ENCODE results near the gene ZNF576. TPM values are rescaled to one million over a fixed set of nuclear protein-coding genes. Genes with fewer than 3 reads are reported as not detected.

ZNF576 gene
- total and polyA plus RNA-seq, 2 donors (not counting 3 experiments of a cell fraction or from before 2014, with no cell fraction given): 19.5 to 27.7 TPM

DNA sequence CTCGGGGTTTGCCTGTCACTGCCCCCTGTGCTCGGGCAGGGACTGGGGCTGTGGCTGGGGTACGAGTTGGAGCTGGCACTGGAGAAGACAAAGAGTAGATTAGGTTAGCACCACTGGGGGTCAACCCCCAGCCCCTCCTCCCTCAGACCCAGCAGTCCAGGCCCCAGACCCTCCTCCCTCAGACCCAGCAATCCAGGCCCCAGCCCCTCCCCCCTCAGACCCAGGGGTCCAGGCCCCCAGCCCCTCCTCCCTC, 44.3 kb upstream of the ZNF576 start:
- Histone ChIP-seq H3K9me3 (replicated peaks; ENCODE audit: control insufficient read depth, insufficient read depth, low read length) (no peaks in the 10 kb centered on the region), H2AFZ (ENCODE audit: low read depth, low read length) (no peak overlapping the region), H3K27ac (ENCODE audit: insufficient read depth, low read depth, low read length) (no peak overlapping the region), H3K4me3 (replicated peaks in 1 of 3; ENCODE audit: insufficient read depth in 1 of 3, low read depth in 1 of 3, low read length in 3 of 3) (no peak overlapping the region), H3K79me2 (ENCODE audit: control insufficient read depth, insufficient read depth, low read length) (no peaks in the 10 kb centered on the region), H4K20me1 (replicated peaks; ENCODE audit: control insufficient read depth, extremely low read depth, insufficient read depth, low read length) (no peaks in the 10 kb centered on the region), H3K4me2 (ENCODE audit: insufficient read depth, low read length) (no peak overlapping the region), H3K4me1 (ENCODE audit: control insufficient read depth, extremely low read depth, insufficient read depth, low read length) (no peaks in the 10 kb centered on the region), H3K9me1 (replicated peaks; ENCODE audit: control insufficient read depth, extremely low read depth, insufficient read depth, low read length) (no peaks in the 10 kb centered on the region), H3K9ac (replicated peaks; ENCODE audit: extremely low read depth, insufficient read depth, low read length) (no peak overlapping the region), H3K27me3 (ENCODE audit: control insufficient read depth in 2 of 2, insufficient read depth in 2 of 2, low read length in 2 of 2) (no peaks in the 10 kb centered on the region), H3K36me3 (ENCODE audit: control insufficient read depth in 2 of 2, extremely low read depth in 1 of 2, insufficient read depth in 2 of 2, low read length in 2 of 2) (peaks cover 2 to 31% of the 10 kb centered on the region in 2 experiments)
- CTCF ChIA-PET: interaction anchor here (6.6 kb wide), 1 partner anchor 43 kb away, joined by 158 read pairs; the partner anchor contains the start of genes IRGQ and ZNF576
- intact Hi-C loops (cut with micrococcal nuclease) (no loop called here), dilution Hi-C loops (cut with MboI; ENCODE audit: extremely low pct_ligation_motif_present, low sequenced_read_pairs) (no loop called here)
- DNase-seq (ENCODE audit: low read depth, low spot score) (no peak), FAIRE-seq (no peak)
- TF ChIP-seq POLR2A (IDR thresholded peaks at IDR 0.05; ENCODE audit: low read depth, low read length) (no peak), FOS (IDR thresholded peaks at IDR 0.05; ENCODE audit: borderline replicate concordance, insufficient read depth, low read length) (no peak), JUN (IDR thresholded peaks at IDR 0.05; ENCODE audit: borderline replicate concordance, insufficient read depth, insufficient read length, low read depth) (no peak), EZH2 (IDR thresholded peaks at IDR 0.05; ENCODE audit: borderline replicate concordance, low read depth, low read length, severe bottlenecking) (no peak), MYC (IDR thresholded peaks at IDR 0.05; ENCODE audit: low read depth, low read length) (no peak), POLR2AphosphoS5 (IDR thresholded peaks at IDR 0.05; ENCODE audit: insufficient read depth, low read depth, low read length) (no peak), GATA2 (IDR thresholded peaks at IDR 0.05; ENCODE audit: insufficient read depth, insufficient read length, low read depth, low read length) (no peak)
- TF ChIP-seq, protein P1, sequence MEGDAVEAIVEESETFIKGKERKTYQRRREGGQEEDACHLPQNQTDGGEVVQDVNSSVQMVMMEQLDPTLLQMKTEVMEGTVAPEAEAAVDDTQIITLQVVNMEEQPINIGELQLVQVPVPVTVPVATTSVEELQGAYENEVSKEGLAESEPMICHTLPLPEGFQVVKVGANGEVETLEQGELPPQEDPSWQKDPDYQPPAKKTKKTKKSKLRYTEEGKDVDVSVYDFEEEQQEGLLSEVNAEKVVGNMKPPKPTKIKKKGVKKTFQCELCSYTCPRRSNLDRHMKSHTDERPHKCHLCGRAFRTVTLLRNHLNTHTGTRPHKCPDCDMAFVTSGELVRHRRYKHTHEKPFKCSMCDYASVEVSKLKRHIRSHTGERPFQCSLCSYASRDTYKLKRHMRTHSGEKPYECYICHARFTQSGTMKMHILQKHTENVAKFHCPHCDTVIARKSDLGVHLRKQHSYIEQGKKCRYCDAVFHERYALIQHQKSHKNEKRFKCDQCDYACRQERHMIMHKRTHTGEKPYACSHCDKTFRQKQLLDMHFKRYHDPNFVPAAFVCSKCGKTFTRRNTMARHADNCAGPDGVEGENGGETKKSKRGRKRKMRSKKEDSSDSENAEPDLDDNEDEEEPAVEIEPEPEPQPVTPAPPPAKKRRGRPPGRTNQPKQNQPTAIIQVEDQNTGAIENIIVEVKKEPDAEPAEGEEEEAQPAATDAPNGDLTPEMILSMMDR (IDR thresholded peaks at IDR 0.05; ENCODE audit: extremely low read depth in 1 of 2, insufficient read depth in 1 of 2, low read depth in 1 of 2, low read length in 2 of 2): no peak
- TF ChIP-seq, protein P2, sequence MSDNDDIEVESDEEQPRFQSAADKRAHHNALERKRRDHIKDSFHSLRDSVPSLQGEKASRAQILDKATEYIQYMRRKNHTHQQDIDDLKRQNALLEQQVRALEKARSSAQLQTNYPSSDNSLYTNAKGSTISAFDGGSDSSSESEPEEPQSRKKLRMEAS (IDR thresholded peaks at IDR 0.05; ENCODE audit: insufficient read depth, insufficient read length): no peak
- BruUV-seq (replicated peaks): no TSS peak
- POLR2A ChIA-PET: no interaction called here

All from endothelial cell of umbilical vein (primary cell).